Measurements from ENCODE around the gene STMND1. TPM values are rescaled to one million over a fixed set of nuclear protein-coding genes. Genes with fewer than 3 reads are reported as not detected.

STMND1 gene
- total and polyA plus RNA-seq, 2 of the 4 experiments (the other 2 are of a cell fraction): not detected

GRCh38 chr6:17152703-17153102 lies 50.9 kb downstream of the STMND1 start:
- in situ Hi-C loops (cut with MboI; ENCODE audit: low sequenced_read_pairs): loop anchor here (10.0 kb wide), 1 partner anchor 632 kb away; no protein-coding TSS in a partner anchor
- CTCF ChIA-PET: no interaction called here

More at GRCh38 chr6:17152703-17153102, 50.9 kb downstream of the STMND1 start:
- no peaks in the 10 kb centered on the region for H4K20me1 ChIP-seq (ENCODE audit: insufficient read depth, low read length)
- DNase-seq: no peak
- no peaks in the 10 kb centered on the region for H3K36me3 ChIP-seq (ENCODE audit: control insufficient read depth, insufficient read depth, low read length)
- H3K18ac ChIP-seq (ENCODE audit: low read depth, low read length): no peak overlapping the region
- peaks cover 11% of the 10 kb centered on the region for H3K9me3 ChIP-seq (ENCODE audit: control insufficient read depth, insufficient read depth, low read length)
- H2AFZ ChIP-seq (replicated peaks; ENCODE audit: low read length, poor library complexity): no peak overlapping the region
- H2BK15ac ChIP-seq (ENCODE audit: low read depth, low read length): no peak overlapping the region
- no peak overlapping the region for H3K4me3 ChIP-seq (ENCODE audit: insufficient read depth, low read depth, low read length)
- TF ChIP-seq RCOR1 (IDR thresholded peaks at IDR 0.05; ENCODE audit: insufficient replicate concordance, low read length) (no peak), USF2 (IDR thresholded peaks at IDR 0.05; ENCODE audit: low read depth, low read length) (no peak)
- H3K14ac ChIP-seq (replicated peaks; ENCODE audit: low read depth, low read length): no peak overlapping the region
- H3K79me1 ChIP-seq (ENCODE audit: low read depth in 1 of 2, low read length in 2 of 2): no peaks in the 10 kb centered on the region
- H3K56ac ChIP-seq (ENCODE audit: extremely low read depth, insufficient read depth, low read length): no peak overlapping the region
- H2BK5ac ChIP-seq (ENCODE audit: low read depth, low read length, poor library complexity, severe bottlenecking): no peak overlapping the region
- BruUV-seq (replicated peaks): no TSS peak
- no peak overlapping the region for H3K9ac ChIP-seq (ENCODE audit: low read depth, low read length)
- intact Hi-C loops (cut with micrococcal nuclease): loop anchor here (10.0 kb wide), 1 partner anchor 242 kb away; the partner anchor contains the start of gene CAP2
- H3K9me1 ChIP-seq (ENCODE audit: insufficient read depth, low read length): no peaks in the 10 kb centered on the region
- H3K4me2 ChIP-seq (ENCODE audit: low read depth, low read length): no peak overlapping the region
- no peak overlapping the region for H2AK9ac ChIP-seq (replicated peaks; ENCODE audit: low read depth, low read length, poor library complexity)
- H2AK5ac ChIP-seq (ENCODE audit: low read depth, low read length): no peak overlapping the region
- H4K8ac ChIP-seq (ENCODE audit: low read depth in 2 of 2, low read length in 2 of 2): no peak overlapping the region
- H3K27ac ChIP-seq (ENCODE audit: insufficient read depth, low read length): no peak overlapping the region
- no peak overlapping the region for H2BK120ac ChIP-seq (ENCODE audit: low read depth, low read length)
- no peak overlapping the region for H3K4ac ChIP-seq (ENCODE audit: low read depth, low read length)
- no peak overlapping the region for H4K5ac ChIP-seq (ENCODE audit: low read depth, low read length)
- no peak overlapping the region for H2BK20ac ChIP-seq (ENCODE audit: low read depth, low read length)
- H3K23ac ChIP-seq (ENCODE audit: low read depth, low read length): no peak overlapping the region
- no peaks in the 10 kb centered on the region for H3K4me1 ChIP-seq (ENCODE audit: control insufficient read depth, insufficient read depth, low read length)
- ATAC-seq (ENCODE audit: low read depth): no peak
- dilution Hi-C loops (cut with HindIII; ENCODE audit: low sequenced_read_pairs, unreplicated experiment): no loop called here
- H3K27me3 ChIP-seq (ENCODE audit: control insufficient read depth, insufficient read depth, low read length): peaks cover 12% of the 10 kb centered on the region
- POLR2A ChIA-PET (ENCODE audit: unreplicated experiment): no interaction called here
- no peak overlapping the region for H4K91ac ChIP-seq (ENCODE audit: insufficient read depth, low read depth, low read length)

All from IMR-90 (cell line).